HL-60 (cell line): ENCODE results near the gene ZNF292.

ENCODE experiments used
- CTCF ChIP-seq: IDR thresholded peaks from one replicate; pipeline ENCODE4 v1.5.1; 2011; ENCODE audit warnings: low read length, control low read depth, inconsistent platforms; ENCODE audit not compliant: insufficient read depth
- POLR2AphosphoS5 ChIP-seq: IDR thresholded peaks from 2 replicates; pipeline ENCODE4 v1.6.1; 2012; ENCODE audit warnings: low read depth
- SPI1 ChIP-seq: IDR thresholded peaks from 2 replicates; pipeline ENCODE4 v1.6.1; 2012; ENCODE audit warnings: low read depth, mild to moderate bottlenecking, borderline replicate concordance
- TF ChIP-seq, protein P1 (sequence below): IDR thresholded peaks from 2 replicates; pipeline ENCODE4 v1.6.1; 2012; ENCODE audit warnings: low read depth; ENCODE audit not compliant: insufficient replicate concordance

DNA sequence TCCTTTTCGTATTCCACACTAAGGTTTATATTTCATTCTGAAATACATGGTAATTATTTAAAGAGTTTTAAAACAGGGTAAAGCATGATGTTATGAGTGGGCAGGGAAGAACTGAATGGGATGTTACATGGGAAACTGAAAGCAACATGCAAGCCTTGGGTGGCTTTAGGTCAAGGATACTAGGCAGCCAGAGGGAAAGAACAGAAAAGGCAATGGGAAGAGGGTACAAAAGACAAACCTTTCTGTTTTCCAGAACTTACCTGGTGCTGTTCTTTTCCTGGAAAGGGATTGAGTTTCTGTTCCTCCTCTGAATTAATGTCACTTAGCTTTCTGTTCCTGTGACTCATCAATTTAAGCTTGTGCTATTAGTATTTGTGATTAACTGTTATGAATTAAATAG lies 95.9 kb downstream of the ZNF292 start:
- TF ChIP-seq, protein P1, sequence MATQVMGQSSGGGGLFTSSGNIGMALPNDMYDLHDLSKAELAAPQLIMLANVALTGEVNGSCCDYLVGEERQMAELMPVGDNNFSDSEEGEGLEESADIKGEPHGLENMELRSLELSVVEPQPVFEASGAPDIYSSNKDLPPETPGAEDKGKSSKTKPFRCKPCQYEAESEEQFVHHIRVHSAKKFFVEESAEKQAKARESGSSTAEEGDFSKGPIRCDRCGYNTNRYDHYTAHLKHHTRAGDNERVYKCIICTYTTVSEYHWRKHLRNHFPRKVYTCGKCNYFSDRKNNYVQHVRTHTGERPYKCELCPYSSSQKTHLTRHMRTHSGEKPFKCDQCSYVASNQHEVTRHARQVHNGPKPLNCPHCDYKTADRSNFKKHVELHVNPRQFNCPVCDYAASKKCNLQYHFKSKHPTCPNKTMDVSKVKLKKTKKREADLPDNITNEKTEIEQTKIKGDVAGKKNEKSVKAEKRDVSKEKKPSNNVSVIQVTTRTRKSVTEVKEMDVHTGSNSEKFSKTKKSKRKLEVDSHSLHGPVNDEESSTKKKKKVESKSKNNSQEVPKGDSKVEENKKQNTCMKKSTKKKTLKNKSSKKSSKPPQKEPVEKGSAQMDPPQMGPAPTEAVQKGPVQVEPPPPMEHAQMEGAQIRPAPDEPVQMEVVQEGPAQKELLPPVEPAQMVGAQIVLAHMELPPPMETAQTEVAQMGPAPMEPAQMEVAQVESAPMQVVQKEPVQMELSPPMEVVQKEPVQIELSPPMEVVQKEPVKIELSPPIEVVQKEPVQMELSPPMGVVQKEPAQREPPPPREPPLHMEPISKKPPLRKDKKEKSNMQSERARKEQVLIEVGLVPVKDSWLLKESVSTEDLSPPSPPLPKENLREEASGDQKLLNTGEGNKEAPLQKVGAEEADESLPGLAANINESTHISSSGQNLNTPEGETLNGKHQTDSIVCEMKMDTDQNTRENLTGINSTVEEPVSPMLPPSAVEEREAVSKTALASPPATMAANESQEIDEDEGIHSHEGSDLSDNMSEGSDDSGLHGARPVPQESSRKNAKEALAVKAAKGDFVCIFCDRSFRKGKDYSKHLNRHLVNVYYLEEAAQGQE = no peak
- no peak for TF ChIP-seq POLR2AphosphoS5
- no peak for TF ChIP-seq CTCF
- no peak for TF ChIP-seq SPI1
